ENCODE measurements around the gene MAP4K3.
"Not testable (repeated sequence)": the region's sequence is repeated elsewhere in the genome, so short reads cannot be mapped to it uniquely, and the experiment has no call there.

The MAP4K3 gene

GRCh38 chr2:39370101-39370500, 67.0 kb downstream of the MAP4K3 start:
- H3K4me2 ChIP-seq (ENCODE audit: low read length) = no peak overlapping the region
- peaks cover 4% of the 10 kb centered on the region for H3K79me1 ChIP-seq (ENCODE audit: low read length)
- WGBS (ENCODE audit: extremely low coverage, insufficient coverage, low lambda C conversion rate) = no CpG with 5 or more reads among the region's 2 CpGs
- H3K4ac ChIP-seq (ENCODE audit: low read depth, low read length) = no peak overlapping the region
- no peak overlapping the region for H2AK5ac ChIP-seq (ENCODE audit: low read length)
- no peaks in the 10 kb centered on the region for H3K36me3 ChIP-seq (ENCODE audit: control insufficient read depth, insufficient read depth, low read length)
- H2BK120ac ChIP-seq (ENCODE audit: low read depth, low read length) = no peak overlapping the region
- H3K9ac ChIP-seq (ENCODE audit: low read length) = no peak overlapping the region
- no peak overlapping the region for H3K4me3 ChIP-seq (ENCODE audit: low read length)
- H3K18ac ChIP-seq (ENCODE audit: low read length) = no peak overlapping the region
- H3K27ac ChIP-seq (ENCODE audit: low read depth, low read length) = no peak overlapping the region
- no peaks in the 10 kb centered on the region for H3K27me3 ChIP-seq (ENCODE audit: insufficient read depth, low read length, poor library complexity)
- no peak overlapping the region for H3K23ac ChIP-seq (ENCODE audit: low read length)
- no peak for DNase-seq
- H3K56ac ChIP-seq (ENCODE audit: low read length) = no peak overlapping the region
- no peak overlapping the region for H2BK5ac ChIP-seq (ENCODE audit: low read length)
- H4K5ac ChIP-seq (ENCODE audit: low read length) = no peak overlapping the region
- H3K4me1 ChIP-seq (ENCODE audit: control insufficient read depth, low read depth, low read length) = no peaks in the 10 kb centered on the region
- H4K8ac ChIP-seq (ENCODE audit: low read depth, low read length) = no peak overlapping the region
- peaks cover 6% of the 10 kb centered on the region for H3K79me2 ChIP-seq (ENCODE audit: control insufficient read depth, insufficient read depth, low read length)
- no peak overlapping the region for H2BK15ac ChIP-seq (replicated peaks; ENCODE audit: low read depth)

GRCh38 chr2:39368846-39369245, 68.2 kb downstream of the MAP4K3 start:
- WGBS (ENCODE audit: extremely low coverage, insufficient coverage, low lambda C conversion rate) = 100% methylated on average over 2 of the region's 3 CpGs

GRCh38 chr2:39368376-39368775, 68.7 kb downstream of the MAP4K3 start:
- Histone ChIP-seq H3K4me2 (ENCODE audit: low read length) (no peak overlapping the region), H3K79me1 (ENCODE audit: low read length) (peaks cover 1% of the 10 kb centered on the region), H2BK15ac (replicated peaks; ENCODE audit: low read depth) (no peak overlapping the region), H2AK5ac (ENCODE audit: low read length) (no peak overlapping the region), H2BK5ac (ENCODE audit: low read length) (no peak overlapping the region), H3K4me3 (ENCODE audit: low read length) (no peak overlapping the region), H4K8ac (ENCODE audit: low read depth, low read length) (no peak overlapping the region), H4K5ac (ENCODE audit: low read length) (no peak overlapping the region), H3K36me3 (ENCODE audit: control insufficient read depth, insufficient read depth, low read length) (no peaks in the 10 kb centered on the region), H3K23ac (ENCODE audit: low read length) (no peak overlapping the region), H3K27ac (ENCODE audit: low read depth, low read length) (no peak overlapping the region), H3K27me3 (ENCODE audit: insufficient read depth, low read length, poor library complexity) (no peaks in the 10 kb centered on the region), H2BK120ac (ENCODE audit: low read depth, low read length) (no peak overlapping the region), H3K4me1 (ENCODE audit: control insufficient read depth, low read depth, low read length) (no peaks in the 10 kb centered on the region), H3K4ac (ENCODE audit: low read depth, low read length) (no peak overlapping the region), H3K9ac (ENCODE audit: low read length) (no peak overlapping the region), H3K18ac (ENCODE audit: low read length) (no peak overlapping the region), H3K79me2 (ENCODE audit: control insufficient read depth, insufficient read depth, low read length) (peaks cover 3% of the 10 kb centered on the region), H3K56ac (ENCODE audit: low read length) (no peak overlapping the region)
- WGBS (ENCODE audit: extremely low coverage, insufficient coverage, low lambda C conversion rate) = no CpG with 5 or more reads among the region's 3 CpGs
- DNase-seq = no peak

More at GRCh38 chr2:39368846-39369245, 68.2 kb downstream of the MAP4K3 start:
- no peak overlapping the region for H2BK15ac ChIP-seq (replicated peaks; ENCODE audit: low read depth)
- no peak overlapping the region for H3K4me3 ChIP-seq (ENCODE audit: low read length)
- no peak overlapping the region for H4K5ac ChIP-seq (ENCODE audit: low read length)
- peaks cover 3% of the 10 kb centered on the region for H3K79me2 ChIP-seq (ENCODE audit: control insufficient read depth, insufficient read depth, low read length)
- H3K4ac ChIP-seq (ENCODE audit: low read depth, low read length) = no peak overlapping the region
- DNase-seq = no peak
- no peaks in the 10 kb centered on the region for H3K36me3 ChIP-seq (ENCODE audit: control insufficient read depth, insufficient read depth, low read length)
- H2BK120ac ChIP-seq (ENCODE audit: low read depth, low read length) = no peak overlapping the region
- H3K56ac ChIP-seq (ENCODE audit: low read length) = no peak overlapping the region
- no peak overlapping the region for H3K9ac ChIP-seq (ENCODE audit: low read length)
- no peak overlapping the region for H4K8ac ChIP-seq (ENCODE audit: low read depth, low read length)
- no peak overlapping the region for H3K4me2 ChIP-seq (ENCODE audit: low read length)
- no peaks in the 10 kb centered on the region for H3K27me3 ChIP-seq (ENCODE audit: insufficient read depth, low read length, poor library complexity)
- no peak overlapping the region for H2BK5ac ChIP-seq (ENCODE audit: low read length)
- H3K27ac ChIP-seq (ENCODE audit: low read depth, low read length) = no peak overlapping the region
- H3K79me1 ChIP-seq (ENCODE audit: low read length) = peaks cover 1% of the 10 kb centered on the region
- H3K23ac ChIP-seq (ENCODE audit: low read length) = no peak overlapping the region
- H2AK5ac ChIP-seq (ENCODE audit: low read length) = no peak overlapping the region
- no peak overlapping the region for H3K18ac ChIP-seq (ENCODE audit: low read length)
- no peaks in the 10 kb centered on the region for H3K4me1 ChIP-seq (ENCODE audit: control insufficient read depth, low read depth, low read length)

- H3K4me2 ChIP-seq (ENCODE audit: low read length) = no peak overlapping the region
- no peak overlapping the region for H3K23ac ChIP-seq (ENCODE audit: low read length)
- no peak overlapping the region for H3K9ac ChIP-seq (ENCODE audit: low read length)
- no peak overlapping the region for H3K18ac ChIP-seq (ENCODE audit: low read length)
- H3K27me3 ChIP-seq (ENCODE audit: insufficient read depth, low read length, poor library complexity) = no peaks in the 10 kb centered on the region
- DNase-seq = no peak
- no peak overlapping the region for H2BK15ac ChIP-seq (replicated peaks; ENCODE audit: low read depth)
- H4K5ac ChIP-seq (ENCODE audit: low read length) = no peak overlapping the region
- H3K36me3 ChIP-seq (ENCODE audit: control insufficient read depth, insufficient read depth, low read length) = no peaks in the 10 kb centered on the region
- H2AK5ac ChIP-seq (ENCODE audit: low read length) = no peak overlapping the region
- H3K4me1 ChIP-seq (ENCODE audit: control insufficient read depth, low read depth, low read length) = no peaks in the 10 kb centered on the region
- H2BK5ac ChIP-seq (ENCODE audit: low read length) = no peak overlapping the region
- no peak overlapping the region for H3K4ac ChIP-seq (ENCODE audit: low read depth, low read length)
- no peak overlapping the region for H3K4me3 ChIP-seq (ENCODE audit: low read length)
- no peak overlapping the region for H4K8ac ChIP-seq (ENCODE audit: low read depth, low read length)
- H3K56ac ChIP-seq (ENCODE audit: low read length) = no peak overlapping the region
- H2BK120ac ChIP-seq (ENCODE audit: low read depth, low read length) = no peak overlapping the region
- no CpG with 5 or more reads among the region's 4 CpGs for WGBS (ENCODE audit: extremely low coverage, insufficient coverage, low lambda C conversion rate)
- peaks cover 14% of the 10 kb centered on the region for H3K79me2 ChIP-seq (ENCODE audit: control insufficient read depth, insufficient read depth, low read length)
- peaks cover 3% of the 10 kb centered on the region for H3K79me1 ChIP-seq (ENCODE audit: low read length)
- H3K27ac ChIP-seq (ENCODE audit: low read depth, low read length) = no peak overlapping the region
These were observed 74.5 kb downstream of the MAP4K3 start for GRCh38 chr2:39362595-39362994.

GRCh38 chr2:39361511-39361910, 75.6 kb downstream of the MAP4K3 start:
- no peak overlapping the region for H3K4ac ChIP-seq (ENCODE audit: low read depth, low read length)
- H4K5ac ChIP-seq (ENCODE audit: low read length) = no peak overlapping the region
- no peak overlapping the region for H3K4me3 ChIP-seq (ENCODE audit: low read length)
- no peak overlapping the region for H2BK15ac ChIP-seq (replicated peaks; ENCODE audit: low read depth)
- no peak overlapping the region for H2AK5ac ChIP-seq (ENCODE audit: low read length)
- H4K8ac ChIP-seq (ENCODE audit: low read depth, low read length) = no peak overlapping the region
- no peak overlapping the region for H3K56ac ChIP-seq (ENCODE audit: low read length)
- DNase-seq = no peak
- no peaks in the 10 kb centered on the region for H3K36me3 ChIP-seq (ENCODE audit: control insufficient read depth, insufficient read depth, low read length)
- no peaks in the 10 kb centered on the region for H3K27me3 ChIP-seq (ENCODE audit: insufficient read depth, low read length, poor library complexity)
- H3K18ac ChIP-seq (ENCODE audit: low read length) = no peak overlapping the region
- H3K79me1 ChIP-seq (ENCODE audit: low read length) = peaks cover 3% of the 10 kb centered on the region
- H3K4me1 ChIP-seq (ENCODE audit: control insufficient read depth, low read depth, low read length) = no peaks in the 10 kb centered on the region
- no peak overlapping the region for H2BK5ac ChIP-seq (ENCODE audit: low read length)
- H3K27ac ChIP-seq (ENCODE audit: low read depth, low read length) = no peak overlapping the region
- H2BK120ac ChIP-seq (ENCODE audit: low read depth, low read length) = no peak overlapping the region
- peaks cover 14% of the 10 kb centered on the region for H3K79me2 ChIP-seq (ENCODE audit: control insufficient read depth, insufficient read depth, low read length)
- H3K23ac ChIP-seq (ENCODE audit: low read length) = no peak overlapping the region
- no peak overlapping the region for H3K9ac ChIP-seq (ENCODE audit: low read length)
- H3K4me2 ChIP-seq (ENCODE audit: low read length) = no peak overlapping the region

- not testable (repeated sequence) for H4K8ac ChIP-seq (ENCODE audit: low read depth, low read length); H3K56ac ChIP-seq (ENCODE audit: low read length); H3K36me3 ChIP-seq (ENCODE audit: control insufficient read depth, insufficient read depth, low read length); H2AK5ac ChIP-seq (ENCODE audit: low read length); H3K27ac ChIP-seq (ENCODE audit: low read depth, low read length); DNase-seq; H2BK120ac ChIP-seq (ENCODE audit: low read depth, low read length); H3K23ac ChIP-seq (ENCODE audit: low read length); H3K4me2 ChIP-seq (ENCODE audit: low read length); H3K27me3 ChIP-seq (ENCODE audit: insufficient read depth, low read length, poor library complexity); H3K4me3 ChIP-seq (ENCODE audit: low read length); H3K4me1 ChIP-seq (ENCODE audit: control insufficient read depth, low read depth, low read length); H2BK5ac ChIP-seq (ENCODE audit: low read length); H3K9ac ChIP-seq (ENCODE audit: low read length); H3K79me1 ChIP-seq (ENCODE audit: low read length); H3K18ac ChIP-seq (ENCODE audit: low read length); H4K5ac ChIP-seq (ENCODE audit: low read length); H3K4ac ChIP-seq (ENCODE audit: low read depth, low read length); H2BK15ac ChIP-seq (replicated peaks; ENCODE audit: low read depth)
- WGBS (ENCODE audit: extremely low coverage, insufficient coverage, low lambda C conversion rate) = no CpG with 5 or more reads among the region's 2 CpGs
- H3K79me2 ChIP-seq (ENCODE audit: control insufficient read depth, insufficient read depth, low read length) = peaks cover 14% of the 10 kb centered on the region
These were observed 76.7 kb downstream of the MAP4K3 start for GRCh38 chr2:39360342-39360741.
